ENCODE results near the gene DAPK2. TPM values are rescaled to one million over a fixed set of nuclear protein-coding genes. Genes with fewer than 3 reads are reported as not detected.

DAPK2 gene
- total RNA-seq, result 1 to 10 TPM; 4.0 to 6.6 TPM
- polyA plus RNA-seq (ENCODE audit: insufficient read length in 2 of 2), result 1 to 10 TPM; 6.7 TPM
- long read RNA-seq, donor 1, partial matches to known transcripts, result 0 of 2 reads
- long read RNA-seq, donor 1, other reads (novel, unspliced or antisense), result 0 of 2 reads
- long read RNA-seq, donor 2, result 0 reads
- long read RNA-seq, donor 3, result 0 reads
- long read RNA-seq, donor 4, partial matches to known transcripts, result 0 of 3 reads
- long read RNA-seq, donor 4, other reads (novel, unspliced or antisense), result 0 of 3 reads

DNA sequence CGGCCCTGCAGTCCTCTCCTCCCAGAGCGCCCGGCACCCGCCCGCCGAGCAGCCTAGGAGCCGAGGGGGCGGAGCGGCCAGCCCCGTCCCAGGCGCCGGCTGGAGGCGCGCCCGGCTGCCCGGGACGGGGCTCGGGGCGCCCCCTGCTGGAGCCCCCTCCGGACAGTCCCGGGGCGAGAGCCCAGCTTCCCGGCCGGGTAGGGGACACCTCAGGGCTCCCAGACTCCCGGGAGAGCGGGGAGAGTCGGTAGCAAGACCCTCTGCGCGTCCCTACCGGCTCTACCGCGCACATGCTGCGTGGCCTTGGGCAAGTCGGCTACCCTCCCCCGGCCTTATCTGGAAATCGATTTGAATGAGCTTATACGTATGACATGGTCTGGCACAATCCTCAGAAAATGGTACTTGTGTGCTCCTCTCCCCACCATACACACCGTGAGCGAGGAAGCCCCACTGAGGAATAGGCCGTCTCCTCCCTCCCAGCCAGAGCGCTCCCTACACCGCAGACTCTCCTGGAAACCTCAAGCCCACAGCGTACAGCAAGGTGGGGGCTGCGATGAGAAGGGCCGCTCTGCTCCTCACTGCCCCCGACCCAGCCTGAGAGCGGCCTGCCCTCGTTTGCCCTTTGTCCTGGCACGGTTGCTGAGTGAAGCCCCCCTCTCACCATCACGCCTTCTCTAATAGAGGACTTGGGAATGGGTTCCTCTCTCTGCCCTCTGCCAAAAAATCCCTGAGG, at the start of gene DAPK2:
Gene DAPK2, minus strand, starts transcription at position 65 of the 733 bp plus-strand sequence. CDS start 6,224 bp downstream, outside the sequence.
- H3K4me1 ChIP-seq (ENCODE audit: control insufficient read depth, insufficient read depth, low read length), result peaks cover 19% of the 10 kb centered on the region
- H3K4me3 ChIP-seq (ENCODE audit: low read depth, low read length), result peak within 1 kb of the TSS; percentile 41
- no peaks in the 10 kb centered on the region for H3K9me3 ChIP-seq (ENCODE audit: control insufficient read depth, insufficient read depth, low read length)
- H3K36me3 ChIP-seq (ENCODE audit: control insufficient read depth, insufficient read depth, low read length), result no peaks in the 10 kb centered on the region
- peak; percentile 10 to 84 (median 41) for DNase-seq (ENCODE audit: low read depth in 4 of 6, low spot score in 6 of 6)
- under 1% methylated on average over 43 of the region's 50 CpGs for WGBS (ENCODE audit: insufficient coverage)
- H3K27me3 ChIP-seq (ENCODE audit: control insufficient read depth, insufficient read depth, low read length), result peaks cover 9% of the 10 kb centered on the region
- no peak within 1 kb of the TSS for H3K27ac ChIP-seq (ENCODE audit: low read depth, low read length)

DNA sequence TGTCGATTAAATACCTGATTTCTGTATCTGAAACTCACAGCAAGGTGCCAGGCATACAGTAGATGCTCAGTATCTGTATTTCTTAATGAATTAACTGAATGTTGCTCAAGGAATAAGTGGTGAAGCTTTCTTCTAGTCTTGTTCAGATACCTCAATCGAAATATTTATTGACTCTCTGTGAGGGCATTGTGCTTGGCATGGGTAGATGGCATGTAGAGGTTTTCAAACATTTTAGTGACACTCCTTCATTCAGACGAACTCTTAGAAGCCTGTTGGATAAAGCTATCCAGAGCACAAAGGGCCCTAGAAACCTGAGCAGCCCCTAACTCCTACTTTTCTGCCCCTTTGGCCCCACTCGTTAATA, 49.1 kb upstream of the DAPK2 start:
- Histone ChIP-seq H3K36me3 (ENCODE audit: control insufficient read depth, insufficient read depth, low read length) (peaks cover 3% of the 10 kb centered on the region), H3K27me3 (ENCODE audit: control insufficient read depth, insufficient read depth, low read length) (no peaks in the 10 kb centered on the region), H3K9me3 (ENCODE audit: control insufficient read depth, insufficient read depth, low read length) (no peaks in the 10 kb centered on the region), H3K27ac (ENCODE audit: low read depth, low read length) (peak overlapping the region; percentile 79), H3K4me1 (ENCODE audit: control insufficient read depth, insufficient read depth, low read length) (peaks cover 28% of the 10 kb centered on the region), H3K4me3 (ENCODE audit: low read depth, low read length) (peak overlapping the region; percentile 94)
- 38% methylated on average over 3 of the region's 4 CpGs for WGBS (ENCODE audit: insufficient coverage)
- DNase-seq (ENCODE audit: low read depth in 4 of 6, low spot score in 6 of 6), result peak in 1 of 6 donors; percentile 15

DNA sequence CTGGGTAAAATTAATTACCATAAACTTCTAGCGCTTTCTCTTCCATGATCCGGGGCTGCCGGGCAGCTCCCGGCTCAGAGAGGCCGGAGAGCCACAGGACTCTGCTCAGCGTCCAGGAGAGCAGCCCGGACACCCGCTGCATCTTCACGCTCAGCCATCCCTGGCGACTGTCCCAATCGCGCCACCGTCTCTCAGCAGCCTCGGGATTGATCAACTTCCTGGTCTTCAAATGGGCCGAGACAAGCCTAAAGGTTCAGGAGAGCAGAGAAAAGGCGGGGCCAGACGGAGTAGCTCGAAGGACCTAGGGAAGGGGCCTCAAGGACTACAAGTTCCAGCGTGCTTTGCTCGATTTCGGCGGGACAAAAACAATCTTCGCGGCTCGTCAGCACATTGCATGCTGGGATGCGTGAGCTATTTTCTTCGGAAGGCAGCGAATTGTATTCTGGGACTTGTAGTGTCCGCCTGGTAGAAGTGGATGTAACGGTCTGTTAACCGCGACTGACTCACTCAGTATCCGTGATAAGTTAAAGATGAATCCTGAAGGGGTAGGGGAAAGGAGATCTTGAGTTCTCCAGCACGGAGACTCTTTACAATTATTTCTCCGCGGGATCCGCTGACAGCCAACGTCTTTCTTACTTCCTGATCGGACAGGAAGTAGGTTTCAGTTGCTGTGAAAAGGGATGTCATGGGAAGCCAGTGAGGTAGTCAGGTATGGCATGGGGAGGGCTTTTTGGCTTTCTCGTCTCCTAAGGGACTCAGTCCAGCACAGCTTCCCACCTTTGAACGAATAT, 47.5 kb upstream of the DAPK2 start, which contains the start of gene CIAO2A:
Gene CIAO2A, minus strand, starts transcription at position 212 of the 791 bp plus-strand sequence. Its CDS starts 70 bp downstream, at position 142.
- Histone ChIP-seq H3K4me1 (ENCODE audit: control insufficient read depth, insufficient read depth, low read length) (peaks cover 26% of the 10 kb centered on the region), H3K27me3 (ENCODE audit: control insufficient read depth, insufficient read depth, low read length) (no peaks in the 10 kb centered on the region), H3K36me3 (ENCODE audit: control insufficient read depth, insufficient read depth, low read length) (peaks cover 6% of the 10 kb centered on the region), H3K4me3 (ENCODE audit: low read depth, low read length) (peak within 1 kb of the TSS; percentile 94), H3K27ac (ENCODE audit: low read depth, low read length) (peak within 1 kb of the TSS; percentile 95), H3K9me3 (ENCODE audit: control insufficient read depth, insufficient read depth, low read length) (no peaks in the 10 kb centered on the region)
- peak; percentile 95 to 99 (median 96) for DNase-seq (ENCODE audit: low read depth in 4 of 6, low spot score in 6 of 6)
- under 1% methylated on average over 36 of the region's 41 CpGs for WGBS (ENCODE audit: insufficient coverage)

DNA sequence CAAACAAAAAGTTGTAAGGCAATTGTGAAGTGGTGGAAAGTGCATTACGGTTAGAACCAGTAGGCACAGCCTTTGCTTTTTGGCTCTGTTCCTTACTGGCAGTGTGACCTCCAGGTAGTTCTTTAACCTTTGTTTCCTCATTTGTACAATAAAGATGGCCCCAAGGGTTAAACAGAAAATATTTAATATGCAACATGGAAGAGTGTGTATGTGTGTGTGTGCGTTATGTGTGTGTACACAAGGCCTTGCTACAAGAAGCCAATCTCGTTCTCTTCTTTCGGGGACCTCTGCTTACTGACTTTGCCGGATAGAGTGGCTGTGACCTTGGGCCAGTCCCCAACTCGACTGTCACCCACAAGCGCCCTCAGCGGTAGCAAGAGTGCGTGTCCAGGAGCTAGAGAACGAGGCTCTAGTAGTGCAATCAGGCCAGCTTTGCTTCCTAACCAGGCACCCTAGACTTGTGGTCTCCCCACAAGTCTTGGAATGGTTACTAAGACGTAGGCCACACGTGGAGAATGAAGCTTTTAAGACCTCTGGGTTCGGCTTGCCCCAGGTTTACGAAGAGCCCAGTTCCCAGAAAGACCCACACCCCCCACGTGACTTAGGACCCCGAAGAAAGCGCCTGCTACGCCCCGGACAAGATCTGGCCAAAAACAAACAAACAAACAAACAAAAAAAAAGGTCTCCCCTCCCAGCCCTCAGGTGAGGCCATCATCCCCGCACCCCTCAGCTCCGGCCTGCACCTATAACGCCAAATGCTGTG, 46.8 kb upstream of the DAPK2 start:
- Histone ChIP-seq H3K36me3 (ENCODE audit: control insufficient read depth, insufficient read depth, low read length) (peaks cover 5% of the 10 kb centered on the region), H3K4me1 (ENCODE audit: control insufficient read depth, insufficient read depth, low read length) (peaks cover 21% of the 10 kb centered on the region), H3K27me3 (ENCODE audit: control insufficient read depth, insufficient read depth, low read length) (no peaks in the 10 kb centered on the region), H3K9me3 (ENCODE audit: control insufficient read depth, insufficient read depth, low read length) (no peaks in the 10 kb centered on the region), H3K27ac (ENCODE audit: low read depth, low read length) (peak overlapping the region; percentile 95), H3K4me3 (ENCODE audit: low read depth, low read length) (peak overlapping the region; percentile 94)
- peak in 3 of 6 donors; percentile 14 to 70 (median 60) for DNase-seq (ENCODE audit: low read depth in 4 of 6, low spot score in 6 of 6)
- WGBS (ENCODE audit: insufficient coverage), result 8% methylated on average over 22 of the region's 22 CpGs

DNA sequence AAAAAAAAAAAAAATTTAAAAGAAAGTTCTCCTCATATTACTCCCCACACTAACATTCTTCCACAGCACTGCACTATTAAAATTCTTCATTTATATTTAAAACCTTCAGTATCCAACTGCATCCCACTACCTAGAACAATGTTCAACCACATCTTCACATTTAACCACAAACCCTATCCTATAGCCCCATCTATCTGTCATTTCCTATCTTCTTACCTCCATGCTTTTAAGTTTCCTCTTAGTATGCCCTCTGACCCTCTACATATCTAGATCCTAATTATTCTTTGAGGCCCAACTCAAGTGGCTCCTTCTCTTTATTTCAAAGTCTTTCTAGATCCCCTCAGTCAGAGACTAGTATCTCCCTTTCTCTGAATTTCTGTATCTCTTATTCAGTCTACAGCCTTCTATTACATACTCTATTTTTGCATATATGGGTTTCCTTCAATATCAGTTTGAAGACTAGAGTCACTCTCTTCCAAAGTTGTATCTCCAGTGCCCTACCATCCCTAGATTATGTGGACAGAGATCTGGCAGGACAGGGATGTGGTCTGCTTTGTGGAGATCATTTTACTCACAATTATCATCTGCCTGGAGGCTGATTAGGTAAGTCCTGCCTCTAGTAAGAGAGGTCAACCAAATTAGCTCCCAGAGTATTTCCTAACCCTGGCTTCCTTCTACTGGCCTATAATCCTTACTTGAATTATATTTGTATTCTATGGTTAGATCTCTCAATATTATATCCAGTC, 46.0 kb upstream of the DAPK2 start:
- Histone ChIP-seq H3K36me3 (ENCODE audit: control insufficient read depth, insufficient read depth, low read length) (peaks cover 6% of the 10 kb centered on the region), H3K27ac (ENCODE audit: low read depth, low read length) (no peak overlapping the region), H3K4me1 (ENCODE audit: control insufficient read depth, insufficient read depth, low read length) (peaks cover 20% of the 10 kb centered on the region), H3K27me3 (ENCODE audit: control insufficient read depth, insufficient read depth, low read length) (no peaks in the 10 kb centered on the region), H3K4me3 (ENCODE audit: low read depth, low read length) (no peak overlapping the region), H3K9me3 (ENCODE audit: control insufficient read depth, insufficient read depth, low read length) (no peaks in the 10 kb centered on the region)
- DNase-seq (ENCODE audit: low read depth in 4 of 6, low spot score in 6 of 6), result no peak

DNA sequence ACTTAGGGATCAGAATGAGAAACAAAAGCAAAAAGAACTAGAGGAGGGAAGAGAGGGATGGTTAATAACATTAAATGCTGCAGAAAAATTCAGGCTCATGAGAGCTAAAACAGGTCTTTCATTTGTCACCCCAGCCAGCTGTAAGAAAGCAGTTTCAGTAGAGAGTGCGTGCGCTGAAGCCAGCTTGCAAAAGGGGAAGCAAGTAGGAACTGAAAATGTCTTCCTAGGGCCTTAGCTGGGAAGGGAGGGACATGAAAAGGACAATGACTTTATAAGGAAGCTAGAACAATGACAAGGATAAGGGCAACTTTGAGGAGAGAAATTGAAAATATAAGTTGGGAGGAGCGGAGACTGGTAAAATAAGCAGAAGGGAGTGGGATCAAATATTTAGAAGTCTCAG, 44.2 kb upstream of the DAPK2 start:
- Histone ChIP-seq H3K9me3 (ENCODE audit: control insufficient read depth, insufficient read depth, low read length) (no peaks in the 10 kb centered on the region), H3K27me3 (ENCODE audit: control insufficient read depth, insufficient read depth, low read length) (no peaks in the 10 kb centered on the region), H3K4me3 (ENCODE audit: low read depth, low read length) (no peak overlapping the region), H3K36me3 (ENCODE audit: control insufficient read depth, insufficient read depth, low read length) (peaks cover 8% of the 10 kb centered on the region), H3K27ac (ENCODE audit: low read depth, low read length) (no peak overlapping the region), H3K4me1 (ENCODE audit: control insufficient read depth, insufficient read depth, low read length) (peaks cover 14% of the 10 kb centered on the region)
- 67% methylated on average over 3 of the region's 3 CpGs for WGBS (ENCODE audit: insufficient coverage)
- DNase-seq (ENCODE audit: low read depth in 4 of 6, low spot score in 6 of 6), result no peak

DNA sequence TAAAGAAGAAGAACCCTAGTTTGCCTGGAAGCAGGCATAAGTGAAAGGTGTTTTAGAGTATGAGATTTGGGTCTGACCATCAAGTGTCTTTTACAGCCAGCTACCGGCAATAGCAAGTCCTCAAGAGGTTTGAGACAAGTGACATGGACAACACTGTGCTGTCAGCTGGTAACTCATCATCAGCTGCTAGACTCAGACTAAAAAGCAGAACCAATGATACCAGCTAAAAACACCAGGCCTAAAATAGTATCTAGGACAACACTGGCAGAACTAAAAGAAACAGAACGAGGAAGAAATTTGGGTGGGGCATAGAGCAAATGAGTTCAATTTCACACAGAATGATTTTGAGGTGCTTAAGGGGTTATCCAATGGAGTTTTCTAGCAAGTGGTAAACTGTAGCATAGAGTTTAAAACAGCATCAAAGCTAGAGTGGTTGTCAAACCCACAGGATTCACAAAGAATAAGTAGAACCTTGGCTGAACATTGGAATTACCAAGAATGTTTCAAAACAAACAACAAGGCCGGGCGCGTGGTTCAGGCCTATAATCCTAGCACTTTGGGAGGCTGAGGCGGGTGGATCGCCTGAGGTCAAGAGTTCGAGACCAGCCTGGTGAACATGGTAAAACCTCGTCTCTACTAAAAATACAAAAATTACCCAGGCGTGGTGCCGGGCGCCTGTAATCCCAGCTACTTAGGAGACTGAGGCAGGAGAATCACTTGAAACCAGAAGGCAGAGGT, 43.4 kb upstream of the DAPK2 start:
- Histone ChIP-seq H3K27me3 (ENCODE audit: control insufficient read depth, insufficient read depth, low read length) (no peaks in the 10 kb centered on the region), H3K9me3 (ENCODE audit: control insufficient read depth, insufficient read depth, low read length) (no peaks in the 10 kb centered on the region), H3K36me3 (ENCODE audit: control insufficient read depth, insufficient read depth, low read length) (peaks cover 14% of the 10 kb centered on the region), H3K27ac (ENCODE audit: low read depth, low read length) (no peak overlapping the region), H3K4me3 (ENCODE audit: low read depth, low read length) (no peak overlapping the region), H3K4me1 (ENCODE audit: control insufficient read depth, insufficient read depth, low read length) (peaks cover 12% of the 10 kb centered on the region)
- 83% methylated on average over 6 of the region's 12 CpGs for WGBS (ENCODE audit: insufficient coverage)
- no peak for DNase-seq (ENCODE audit: low read depth in 4 of 6, low spot score in 6 of 6)

DNA sequence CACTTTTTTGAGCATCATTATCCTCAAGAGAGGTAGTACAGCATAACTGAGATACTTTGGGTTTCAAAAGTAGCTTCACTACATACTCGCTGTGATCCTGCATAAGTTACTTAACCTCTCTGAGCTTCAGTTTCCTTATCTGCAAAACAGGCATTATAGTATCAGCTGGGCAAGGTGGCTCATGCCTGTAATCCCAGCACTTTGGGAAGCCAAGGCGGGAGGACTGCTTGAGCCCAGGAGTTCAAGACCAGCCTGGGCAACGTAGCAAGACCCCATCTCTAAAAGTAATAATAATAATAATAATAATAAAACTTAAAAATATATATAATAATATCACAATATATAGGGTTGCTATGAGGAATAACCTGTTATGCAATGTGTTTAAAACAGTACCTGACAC, 36.5 kb upstream of the DAPK2 start:
- Histone ChIP-seq H3K9me3 (ENCODE audit: control insufficient read depth, insufficient read depth, low read length) (no peaks in the 10 kb centered on the region), H3K27me3 (ENCODE audit: control insufficient read depth, insufficient read depth, low read length) (no peaks in the 10 kb centered on the region), H3K4me1 (ENCODE audit: control insufficient read depth, insufficient read depth, low read length) (no peaks in the 10 kb centered on the region), H3K4me3 (ENCODE audit: low read depth, low read length) (no peak overlapping the region), H3K27ac (ENCODE audit: low read depth, low read length) (no peak overlapping the region), H3K36me3 (ENCODE audit: control insufficient read depth, insufficient read depth, low read length) (peaks cover 12% of the 10 kb centered on the region)
- DNase-seq (ENCODE audit: low read depth in 4 of 6, low spot score in 6 of 6), result no peak
- 100% methylated on average over 1 of the region's 3 CpGs for WGBS (ENCODE audit: insufficient coverage)
